HG03095 (cell line): Measurements from ENCODE around the gene SPAG9.
A peak's percentile ranks its signal among the peaks of the same experiment; 100 is the strongest.
"Not testable (repeated sequence)": the region's sequence is repeated elsewhere in the genome, so short reads cannot be mapped to it uniquely, and the experiment has no call there.

ENCODE experiments used
- ATAC-seq: cut with Tn5 transposase; IDR thresholded peaks from one replicate; pipeline ENCODE4 v1.9.1; 2021; ENCODE audit warnings: moderate library complexity; ENCODE audit not compliant: unreplicated experiment

SPAG9 gene

GRCh38 chr17:51133365-51133764 is 12.7 kb upstream of the SPAG9 start:
- ATAC-seq = no peak

- ATAC-seq = no peak
These were observed 12.3 kb upstream of the SPAG9 start for GRCh38 chr17:51132964-51133319.

- ATAC-seq = no peak
These were observed 7.4 kb upstream of the SPAG9 start for GRCh38 chr17:51128076-51128475.

- ATAC-seq = no peak
These were observed 4.2 kb upstream of the SPAG9 start for GRCh38 chr17:51124640-51125503.

- ATAC-seq = not testable (repeated sequence)
These were observed 1.9 kb upstream of the SPAG9 start for GRCh38 chr17:51122473-51123115.

- ATAC-seq = peak; percentile 40
These were observed 1.2 kb upstream of the SPAG9 start for GRCh38 chr17:51121620-51122472.

GRCh38 chr17:51120357-51120738 is 320 bp downstream of the SPAG9 start:
- ATAC-seq = peak; percentile 31

- ATAC-seq = peak; percentile 16
These were observed 982 bp downstream of the SPAG9 start for GRCh38 chr17:51119415-51120356.

- no peak for ATAC-seq
These were observed 2.1 kb downstream of the SPAG9 start for GRCh38 chr17:51118330-51119195.

- ATAC-seq = no peak
These were observed 5.5 kb downstream of the SPAG9 start for GRCh38 chr17:51115179-51115578.

- not testable (repeated sequence) for ATAC-seq
These were observed 8.1 kb downstream of the SPAG9 start for GRCh38 chr17:51112303-51113222.

GRCh38 chr17:51107778-51108177 is 12.9 kb downstream of the SPAG9 start:
- ATAC-seq = no peak

GRCh38 chr17:51103451-51103850 is 17.2 kb downstream of the SPAG9 start:
- no peak for ATAC-seq

- ATAC-seq = no peak
These were observed 17.6 kb downstream of the SPAG9 start for GRCh38 chr17:51103050-51103449.

- no peak for ATAC-seq
These were observed 22.8 kb downstream of the SPAG9 start for GRCh38 chr17:51097708-51098446.

GRCh38 chr17:51091635-51092034 is 29.0 kb downstream of the SPAG9 start:
- no peak for ATAC-seq

GRCh38 chr17:51088868-51089267 is 31.8 kb downstream of the SPAG9 start:
- ATAC-seq = not testable (repeated sequence)

- no peak for ATAC-seq
These were observed 32.4 kb downstream of the SPAG9 start for GRCh38 chr17:51088287-51088686.
